Fibroblast of skin of back (primary cell): ENCODE data around the gene SLC49A3.
"Not testable (repeated sequence)": the region's sequence is repeated elsewhere in the genome, so short reads cannot be mapped to it uniquely, and the experiment has no call there.

Experiments
- DNase-seq: peaks from one replicate; pipeline ENCODE4 v3.0.0-alpha.2; 2013

The SLC49A3 gene

GRCh38 chr4:702618-703048, 13.7 kb upstream of the SLC49A3 start:
- DNase-seq: no peak

- DNase-seq: no peak
These were observed 11.8 kb upstream of the SLC49A3 start for GRCh38 chr4:700587-701264.

DNA sequence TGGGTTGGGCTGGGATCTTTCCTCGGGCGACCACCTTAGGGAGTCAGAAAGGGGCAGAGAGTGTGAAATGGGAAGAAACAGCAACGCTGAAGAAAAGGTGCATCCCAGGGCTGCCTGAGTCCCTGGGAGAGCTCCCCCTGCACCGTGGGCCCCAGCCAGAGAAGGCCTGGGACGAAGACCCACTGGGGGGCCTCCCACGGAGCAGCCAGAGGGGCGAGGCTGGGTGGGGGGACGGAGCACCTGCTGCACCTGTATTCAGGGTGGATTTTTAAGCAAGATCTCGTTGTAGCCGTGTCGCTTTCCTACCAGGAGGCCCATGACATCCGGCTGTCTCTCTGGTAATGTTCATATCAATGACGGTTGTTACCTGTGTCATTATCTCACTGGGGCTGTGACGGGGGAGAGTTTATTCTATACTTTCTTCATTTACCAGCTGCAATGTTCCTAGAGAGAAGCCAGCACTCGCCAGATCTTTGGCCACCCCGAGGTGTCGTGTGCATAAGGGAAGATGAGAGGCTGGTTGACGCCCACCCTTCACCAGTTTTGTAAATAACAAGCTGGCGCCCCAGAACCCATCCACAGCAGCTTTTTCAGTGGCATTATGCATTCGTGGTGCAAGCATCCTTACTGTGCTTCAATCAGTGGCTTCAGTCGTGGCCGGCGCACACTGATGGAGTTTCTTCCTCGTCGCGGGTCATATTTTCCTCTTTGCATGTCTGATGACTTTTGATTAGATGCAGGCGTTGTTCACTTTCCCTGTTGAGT, 11.0 kb upstream of the SLC49A3 start:
- no peak for DNase-seq

- DNase-seq: not testable (repeated sequence)
These were observed 5.5 kb upstream of the SLC49A3 start for GRCh38 chr4:694341-694940.

DNA sequence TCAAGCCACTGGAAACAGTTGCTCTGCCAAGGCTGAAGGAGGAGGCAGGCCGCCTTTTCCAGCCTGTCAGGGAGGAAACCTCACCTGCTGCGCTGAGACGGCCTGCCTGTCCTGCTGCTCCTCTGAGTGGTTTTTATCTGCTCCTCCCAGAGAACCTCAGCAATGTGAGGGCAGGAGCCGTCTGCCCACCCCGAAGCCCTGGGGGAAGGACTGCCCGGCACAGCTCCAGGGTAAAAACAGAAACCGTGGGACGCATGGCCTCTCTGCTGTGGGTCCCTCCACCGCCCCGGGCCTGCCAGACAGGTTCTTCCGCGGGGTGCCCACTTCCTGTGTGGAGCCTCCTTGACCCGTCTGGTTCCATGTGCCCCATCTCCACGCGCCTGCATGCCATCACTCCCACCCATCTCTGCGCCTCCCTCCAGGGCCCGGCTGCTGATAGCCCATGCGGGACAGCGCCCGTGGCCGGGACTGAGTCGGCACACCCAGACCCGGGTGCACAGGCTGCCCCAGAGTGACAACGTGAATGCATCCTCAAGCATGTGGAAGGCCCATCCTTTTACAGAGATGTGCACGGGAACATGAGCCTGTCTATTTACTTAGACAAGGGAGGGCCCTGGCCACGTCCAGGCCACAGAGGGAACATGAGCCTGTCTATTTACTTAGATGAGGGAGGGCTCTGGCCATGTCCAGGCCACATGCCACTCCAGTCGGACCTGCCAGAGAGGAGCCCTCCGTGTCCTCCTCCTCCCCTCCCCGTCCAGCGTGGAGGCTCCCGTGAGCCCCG, 4.0 kb upstream of the SLC49A3 start:
- no peak for DNase-seq

DNA sequence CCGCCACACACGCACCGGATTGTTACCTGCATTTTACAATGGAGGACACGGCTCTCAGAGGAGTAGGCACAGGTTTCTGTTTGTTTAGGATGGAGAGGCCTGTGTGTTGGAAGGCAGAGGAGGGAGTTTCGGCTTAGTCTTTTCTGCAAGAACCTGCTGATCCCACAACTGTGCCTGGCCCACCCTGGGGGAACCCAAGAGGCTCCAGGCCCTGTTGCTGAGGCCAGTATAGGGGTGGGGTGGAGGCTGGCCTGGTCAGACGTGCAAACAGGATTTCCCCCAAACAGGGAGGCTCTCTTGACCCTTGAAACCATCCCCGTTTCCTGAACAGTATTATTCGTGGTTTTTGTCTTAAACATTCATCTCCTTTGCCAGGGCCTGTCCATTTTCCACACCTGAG, 772 bp upstream of the SLC49A3 start:
- DNase-seq: no peak

- no peak for DNase-seq
These were observed 739 bp downstream of the SLC49A3 start for GRCh38 chr4:687971-688853.

DNA sequence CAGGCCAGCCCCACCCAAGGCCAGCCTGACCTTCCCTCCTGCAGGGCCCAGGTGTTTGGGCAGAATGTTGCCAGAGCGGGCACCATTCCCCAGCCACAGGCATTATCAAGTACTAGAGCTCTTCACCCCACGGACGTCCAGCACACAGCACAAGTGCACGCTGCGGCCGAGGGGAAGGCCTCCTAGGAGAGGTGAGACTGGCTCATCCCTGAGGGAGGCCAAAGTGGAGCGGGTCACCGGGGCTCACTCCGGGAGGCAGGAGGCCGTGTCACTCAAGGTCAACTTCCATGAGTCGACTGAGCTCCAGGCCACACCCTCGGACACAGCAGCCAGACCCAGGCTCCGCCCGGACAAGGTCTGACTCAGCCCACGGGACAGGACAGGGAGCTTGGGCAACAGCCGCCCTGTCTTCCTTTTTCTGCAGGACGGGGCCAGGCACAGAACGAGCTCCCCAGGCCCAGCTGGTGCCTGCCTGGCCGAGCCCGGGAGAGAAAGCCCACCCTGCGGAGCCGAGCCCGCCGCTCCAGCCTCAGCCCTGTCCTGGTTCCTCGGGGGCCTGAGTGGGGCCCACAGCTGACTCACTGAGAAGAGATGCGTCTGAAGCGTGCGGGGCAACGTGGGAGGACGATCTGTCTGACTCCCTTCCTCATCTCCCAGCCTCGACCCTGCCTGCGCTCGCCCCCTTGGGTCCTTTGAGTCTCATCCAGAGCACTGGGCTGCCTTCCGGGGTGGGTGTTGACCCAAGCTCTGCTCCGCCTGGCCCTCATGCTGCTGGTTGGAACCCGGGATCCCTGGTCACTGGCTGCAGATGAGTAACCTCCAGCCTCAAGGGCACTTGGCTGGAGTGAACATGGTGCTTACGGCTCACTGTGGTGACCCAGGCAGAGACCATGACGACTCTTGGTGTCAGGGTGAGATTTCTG, 1.6 kb downstream of the SLC49A3 start:
- DNase-seq: peak; percentile 75

DNA sequence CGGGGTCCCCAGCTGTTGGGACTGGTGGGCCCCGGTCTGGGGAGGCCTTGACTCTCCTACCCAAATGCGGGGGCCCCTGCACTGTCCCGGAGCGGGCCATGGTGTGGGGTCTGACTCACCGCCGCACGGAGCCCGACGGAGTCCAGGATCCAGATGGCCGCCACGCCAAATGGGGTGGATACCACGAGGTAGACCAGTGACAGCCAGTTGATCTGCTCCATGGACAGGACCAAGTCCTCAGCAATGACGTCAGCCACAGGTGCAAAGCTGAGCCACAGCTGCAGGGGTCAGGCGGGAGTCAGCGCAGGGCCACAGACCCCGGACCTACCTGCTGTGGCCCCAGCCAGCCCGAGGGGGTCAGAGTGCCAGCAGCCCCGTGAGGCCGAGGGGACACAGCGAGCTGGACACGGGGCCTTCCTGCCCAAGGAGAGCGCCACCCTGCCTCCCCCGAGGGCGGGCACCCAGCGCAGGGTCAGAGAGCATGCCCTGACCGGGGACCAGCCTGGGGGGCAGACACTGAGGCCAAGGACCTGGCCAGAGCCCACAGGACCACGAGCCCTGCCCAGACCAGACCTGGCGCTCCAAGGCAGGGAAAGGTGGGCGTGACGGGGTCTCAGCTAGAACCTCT, 2.4 kb downstream of the SLC49A3 start:
- DNase-seq: no peak

GRCh38 chr4:685679-686412, 3.1 kb downstream of the SLC49A3 start:
- no peak for DNase-seq

DNA sequence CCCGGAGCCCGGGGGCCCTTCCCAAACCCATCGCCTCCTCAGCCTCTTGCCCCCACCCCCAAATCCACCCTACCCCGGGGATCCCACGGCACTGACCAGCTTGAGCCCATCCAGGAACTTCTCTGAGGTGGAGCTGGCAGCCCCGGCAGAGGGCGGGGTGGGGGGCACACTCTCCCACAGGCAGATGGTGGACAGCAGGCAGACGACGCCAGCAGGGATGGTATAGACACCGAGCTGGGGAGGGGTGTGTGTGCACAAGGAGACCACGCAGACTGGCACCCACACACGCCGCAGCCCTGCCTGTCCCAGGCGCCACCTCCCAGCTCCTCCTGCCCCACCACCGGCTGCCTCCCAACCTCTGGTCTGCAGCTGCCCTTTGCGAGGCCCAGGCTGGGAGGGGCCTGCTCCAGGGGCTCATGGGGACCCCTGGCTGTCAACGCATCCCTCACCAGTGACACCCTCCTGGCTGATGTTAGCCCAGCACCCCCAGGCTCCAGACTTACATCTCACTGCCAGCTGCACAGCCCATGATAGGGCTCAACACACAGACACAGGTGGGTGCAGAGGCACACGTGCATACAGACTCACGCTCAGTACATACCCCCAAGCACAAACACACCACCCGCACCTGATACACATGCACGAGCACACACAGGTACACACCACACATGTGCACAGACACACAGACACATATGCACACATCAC, 4.2 kb downstream of the SLC49A3 start:
- no peak for DNase-seq

DNA sequence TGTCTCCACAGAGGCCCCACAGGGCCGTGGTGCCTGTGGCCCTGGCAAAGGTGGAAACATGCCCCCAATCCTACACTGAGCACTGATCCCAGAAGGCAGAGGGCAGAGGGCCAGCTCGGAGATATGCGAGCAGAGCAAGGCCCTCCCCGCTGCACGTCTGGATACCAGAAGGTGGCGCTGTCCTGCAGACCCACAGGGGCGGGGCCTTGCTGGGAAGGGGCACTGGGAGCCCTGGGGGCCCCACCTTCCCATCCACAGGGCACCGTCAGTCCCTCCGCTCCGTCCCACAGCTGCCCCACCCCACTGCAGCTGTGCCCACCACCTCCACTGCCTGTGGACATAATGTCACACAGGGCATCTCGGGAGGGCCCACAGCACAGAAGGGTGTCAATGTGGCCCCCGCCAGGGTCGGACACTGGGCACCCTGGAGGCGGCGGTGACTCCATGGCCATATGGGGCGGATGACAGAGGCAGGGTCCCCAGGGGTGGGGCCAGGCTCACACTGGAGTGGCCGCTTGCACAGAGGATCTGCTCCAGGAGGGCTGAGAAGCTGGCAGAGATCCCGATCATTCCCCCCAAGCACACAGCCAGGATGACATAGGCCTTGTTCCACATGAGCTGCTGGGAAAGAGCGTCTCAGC, 4.8 kb downstream of the SLC49A3 start:
- DNase-seq: peak; percentile 56

DNA sequence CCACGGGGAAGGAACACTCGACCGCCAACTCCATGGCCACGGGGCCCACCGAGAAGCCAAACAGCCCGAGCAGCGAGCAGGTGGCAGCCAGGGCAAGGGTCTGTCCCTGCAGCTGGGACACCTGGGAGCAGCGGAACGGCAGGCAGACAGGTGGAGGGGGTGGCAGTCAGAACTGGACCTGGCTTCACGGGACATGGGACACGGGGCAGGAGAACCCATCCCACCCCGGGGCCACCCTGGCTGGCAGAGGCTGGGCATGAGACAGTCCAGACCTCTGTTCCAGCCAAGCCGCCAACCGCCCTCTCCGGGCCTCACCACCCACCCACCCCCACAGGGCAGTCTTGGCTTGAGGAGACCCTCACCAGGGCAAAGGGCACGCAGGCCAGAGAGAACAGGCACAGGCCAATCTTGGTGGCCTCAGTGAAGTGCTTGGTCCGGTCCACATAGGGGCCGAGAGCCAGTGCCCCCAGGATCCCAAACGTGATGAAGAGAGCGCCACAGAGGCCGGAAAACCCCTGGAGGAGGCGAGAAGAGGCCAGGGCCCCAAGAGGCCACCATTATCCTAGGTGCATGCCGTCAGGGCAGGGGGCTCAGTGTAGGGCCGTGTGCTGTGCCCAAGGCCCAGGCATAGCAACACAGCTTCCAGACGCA, 5.6 kb downstream of the SLC49A3 start:
- DNase-seq: no peak

DNA sequence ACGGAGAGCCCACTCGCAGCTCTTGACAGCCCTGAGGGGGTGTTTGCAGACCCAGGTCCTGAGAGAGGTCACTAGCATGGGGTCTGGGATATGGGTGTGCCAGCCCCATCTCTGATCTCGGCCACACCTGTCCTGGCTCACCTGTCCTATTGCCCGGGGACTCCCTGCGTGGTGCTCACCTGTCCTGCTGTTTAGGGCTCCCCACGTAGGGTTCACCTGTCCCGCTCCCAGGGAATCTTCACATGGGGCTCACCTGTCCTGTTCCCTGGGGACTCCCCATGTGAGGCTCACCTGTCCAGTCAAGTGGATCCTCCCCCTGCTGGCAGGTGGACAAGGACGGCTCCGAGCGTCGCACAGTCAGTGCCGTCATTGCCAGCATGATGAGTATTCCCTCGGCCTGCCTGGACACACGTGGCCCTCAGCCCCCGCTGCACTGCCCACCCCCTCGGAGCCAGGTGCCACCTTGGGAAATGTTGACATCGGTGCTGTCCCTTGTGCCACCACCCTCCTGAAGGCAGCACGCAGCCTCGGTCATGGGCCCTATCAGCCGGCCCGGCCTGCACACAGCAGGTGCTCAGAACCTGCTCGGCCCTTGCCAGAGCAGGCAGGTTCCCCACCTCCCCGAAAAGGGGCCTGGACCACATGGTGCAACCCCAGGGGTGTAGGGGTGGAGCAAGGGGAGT, 6.3 kb downstream of the SLC49A3 start:
- no peak for DNase-seq

- no peak for DNase-seq
These were observed 7.1 kb downstream of the SLC49A3 start for GRCh38 chr4:681736-682451.

GRCh38 chr4:680928-681645, 7.9 kb downstream of the SLC49A3 start:
- DNase-seq: peak; percentile 46
